GM23338 (cell line): Measurements from ENCODE around the gene ABCC1.

ENCODE experiments used
- CREB1 ChIP-seq: fragments of 250-450 bp; sonication (Bioruptor Pico); IDR thresholded peaks from 2 replicates; pipeline ENCODE4 v1.5.0; 2020; ENCODE audit warnings: low read depth, mild to moderate bottlenecking, moderate library complexity
- CTCF ChIP-seq, 2 experiments: fragments of 200-600 bp in 1 of 2; sonication (generic) in 1 of 2; conservative IDR thresholded peaks; 2 replicates each; pipeline versions ENCODE4 v1.5.1 to v1.6.1; 2016 to 2017; ENCODE audit warnings: antibody characterized with exemption in 2 of 2, low read depth in 2 of 2, mild to moderate bottlenecking in 2 of 2, moderate library complexity in 1 of 2
- EZH2 ChIP-seq: fragments of 200-600 bp; sonication (generic); IDR thresholded peaks from one replicate; pipeline ENCODE4 v1.8.0; 2017; ENCODE audit warnings: antibody characterized with exemption, mild to moderate bottlenecking, low read depth; ENCODE audit not compliant: unreplicated experiment
- EZH2phosphoT487 ChIP-seq: fragments of 200-600 bp; sonication (generic); IDR thresholded peaks from one replicate; pipeline ENCODE4 v1.8.1; 2018; ENCODE audit warnings: antibody characterized with exemption; ENCODE audit not compliant: unreplicated experiment
- POLR2AphosphoS5 ChIP-seq: IDR thresholded peaks from 2 replicates; pipeline ENCODE4 v1.6.1; 2016; ENCODE audit warnings: antibody characterized with exemption, low read depth
- REST ChIP-seq: IDR thresholded peaks from one replicate; pipeline ENCODE4 v1.6.1; 2018; ENCODE audit warnings: antibody characterized with exemption; ENCODE audit not compliant: unreplicated experiment
- ZNF331 ChIP-seq: fragments of 250-450 bp; sonication (Bioruptor Pico); IDR thresholded peaks from 2 replicates; pipeline ENCODE4 v1.5.0; 2020; ENCODE audit warnings: low read depth, mild to moderate bottlenecking, moderate library complexity
- TF ChIP-seq, protein P1 (sequence below): IDR thresholded peaks from 2 replicates; pipeline ENCODE4 v1.6.1; 2016; ENCODE audit warnings: antibody characterized with exemption

DNA sequence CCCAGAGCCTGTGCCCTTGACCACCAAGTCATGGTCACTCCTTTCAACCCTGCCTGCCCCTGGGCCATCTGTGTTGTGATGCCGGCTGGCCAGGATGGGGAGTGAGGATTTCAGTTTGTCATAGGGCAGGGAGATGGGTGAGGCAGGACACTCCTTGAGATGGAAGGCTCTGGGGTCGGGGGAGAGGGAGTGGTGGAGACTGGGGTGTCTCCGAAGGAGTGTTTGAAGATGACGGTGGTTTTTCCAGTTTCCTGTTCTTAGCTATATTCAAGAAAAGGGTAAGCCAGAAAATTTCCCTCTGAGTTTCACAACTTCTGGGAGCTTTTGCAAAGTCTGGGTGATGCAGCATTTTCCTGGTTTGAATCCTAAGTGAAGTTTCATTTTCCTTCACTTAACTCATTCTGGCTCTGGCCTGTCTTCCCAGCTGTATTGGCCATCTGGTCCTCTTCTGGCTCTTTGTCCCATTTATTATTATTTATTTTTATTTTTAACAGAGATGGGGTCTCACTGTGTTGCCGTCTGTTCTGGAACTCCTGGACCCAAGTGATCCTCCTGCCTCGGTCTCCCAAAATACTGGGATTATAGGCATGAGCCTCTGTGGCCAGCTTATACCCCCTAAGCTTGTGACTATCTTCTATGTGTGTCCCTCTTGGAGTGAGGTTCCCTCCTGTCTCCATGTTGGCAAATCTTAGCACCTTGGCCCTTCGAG, 27.7 kb downstream of the ABCC1 start:
- no peak for TF ChIP-seq EZH2
- no peak for TF ChIP-seq REST
- TF ChIP-seq CTCF (conservative IDR thresholded peaks at IDR 0.05; ENCODE audit: low read depth in 2 of 2), result no peak
- no peak for TF ChIP-seq POLR2AphosphoS5
- no peak for TF ChIP-seq CREB1 (CRISPR knock-in tag)
- no peak for TF ChIP-seq EZH2phosphoT487
- no peak for TF ChIP-seq ZNF331 (CRISPR knock-in tag)
- TF ChIP-seq, protein P1, sequence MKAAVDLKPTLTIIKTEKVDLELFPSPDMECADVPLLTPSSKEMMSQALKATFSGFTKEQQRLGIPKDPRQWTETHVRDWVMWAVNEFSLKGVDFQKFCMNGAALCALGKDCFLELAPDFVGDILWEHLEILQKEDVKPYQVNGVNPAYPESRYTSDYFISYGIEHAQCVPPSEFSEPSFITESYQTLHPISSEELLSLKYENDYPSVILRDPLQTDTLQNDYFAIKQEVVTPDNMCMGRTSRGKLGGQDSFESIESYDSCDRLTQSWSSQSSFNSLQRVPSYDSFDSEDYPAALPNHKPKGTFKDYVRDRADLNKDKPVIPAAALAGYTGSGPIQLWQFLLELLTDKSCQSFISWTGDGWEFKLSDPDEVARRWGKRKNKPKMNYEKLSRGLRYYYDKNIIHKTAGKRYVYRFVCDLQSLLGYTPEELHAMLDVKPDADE, result no peak
